PC-3 (cell line): ENCODE data around the gene DLG2. TPM values are rescaled to one million over a fixed set of nuclear protein-coding genes. Genes with fewer than 3 reads are reported as not detected.
A peak's percentile ranks its signal among the peaks of the same experiment; 100 is the strongest.

ENCODE experiments used
- ATAC-seq: fragments of 200-7000 bp; cut with Tn5 transposase; 2 replicates; pipeline ENCODE4 v1.9.1; 2020; ENCODE audit warnings: mild to moderate bottlenecking, moderate library complexity
- BruUV-seq: library from RNA; stranded (reverse); fragments of 400-500 nt; replicated peaks from 2 replicates; lab custom pipeline; 2021; lab: Mats Ljungman, UMichigan
- CTCF ChIA-PET: fragments of 300-600 bp; sonication (Branson Sonifier 250); formaldehyde crosslinking; loops from one replicate; lab custom pipeline; 2022; ENCODE audit warnings: antibody characterized with exemption; lab: Charles Lee
- POLR2A ChIA-PET: fragments of 300-600 bp; sonication (Branson Sonifier 250); formaldehyde crosslinking; loops from one replicate; lab custom pipeline; 2022; ENCODE audit warnings: antibody characterized with exemption; ENCODE audit not compliant: unreplicated experiment; lab: Charles Lee
- DNase-seq: peaks from one replicate; pipeline ENCODE4 v3.0.0-alpha.2; 2015
- H2AFZ ChIP-seq: fragments of 300-600 bp; sonication (generic); 2 replicates; pipeline ENCODE4 v1.6.0; 2016; ENCODE audit warnings: antibody characterized with exemption, low read length
- H3F3A ChIP-seq: fragments of 300-600 bp; sonication (generic); one replicate; pipeline ENCODE4 v1.6.0; 2017; ENCODE audit warnings: antibody characterized with exemption, low read length, control low read depth, mild to moderate bottlenecking; ENCODE audit not compliant: unreplicated experiment
- H3K27ac ChIP-seq: fragments of 300-600 bp; sonication (generic); 2 replicates; pipeline ENCODE4 v1.5.1; 2016; ENCODE audit warnings: mild to moderate bottlenecking, low read length
- H3K27me3 ChIP-seq: fragments of 300-600 bp; sonication (generic); 2 replicates; pipeline ENCODE4 v1.6.1; 2016; ENCODE audit warnings: low read length, mixed read lengths
- H3K36me3 ChIP-seq: fragments of 300-600 bp; sonication (generic); 2 replicates; pipeline ENCODE4 v1.6.1; 2016; ENCODE audit warnings: low read depth, mixed run types, low read length, mixed read lengths
- H3K4me1 ChIP-seq: fragments of 300-600 bp; sonication (generic); 2 replicates; pipeline ENCODE4 v1.5.1; 2016; ENCODE audit warnings: low read length; ENCODE audit not compliant: insufficient read depth
- H3K4me2 ChIP-seq: fragments of 300-600 bp; sonication (generic); 2 replicates; pipeline ENCODE4 v1.6.0; 2016; ENCODE audit warnings: low read length
- H3K4me3 ChIP-seq: fragments of 300-600 bp; sonication (generic); 2 replicates; pipeline ENCODE4 v1.5.1; 2016; ENCODE audit warnings: mild to moderate bottlenecking, low read length, mixed read lengths
- H3K79me2 ChIP-seq: fragments of 300-600 bp; sonication (generic); 2 replicates; pipeline ENCODE4 v1.6.1; 2017; ENCODE audit warnings: low read length, mixed read lengths
- H3K9ac ChIP-seq: fragments of 300-600 bp; sonication (generic); 2 replicates; pipeline ENCODE4 v1.6.0; 2016; ENCODE audit warnings: mild to moderate bottlenecking, low read length
- H3K9me2 ChIP-seq: fragments of 300-600 bp; sonication (generic); replicated peaks from 2 replicates; pipeline ENCODE4 v1.6.1; 2016; ENCODE audit warnings: mixed run types, low read length, mixed read lengths
- H3K9me3 ChIP-seq: fragments of 300-600 bp; sonication (generic); 2 replicates; pipeline ENCODE4 v1.6.1; 2016; ENCODE audit warnings: low read length, mixed read lengths
- H4K20me1 ChIP-seq: fragments of 300-600 bp; sonication (generic); 2 replicates; pipeline ENCODE4 v1.6.1; 2016; ENCODE audit warnings: low read length, mixed read lengths
- CTCF ChIP-seq: fragments of 300-600 bp; sonication (generic); conservative IDR thresholded peaks from 2 replicates; pipeline ENCODE4 v1.5.1; 2017; ENCODE audit warnings: antibody characterized with exemption, low read depth, mild to moderate bottlenecking, low read length
- EZH2 ChIP-seq: fragments of 300-600 bp; sonication (generic); IDR thresholded peaks from one replicate; pipeline ENCODE4 v1.6.1; 2017; ENCODE audit warnings: antibody characterized with exemption, mild to moderate bottlenecking, low read length; ENCODE audit not compliant: unreplicated experiment
- EZH2phosphoT487 ChIP-seq: fragments of 300-600 bp; sonication (generic); IDR thresholded peaks from 2 replicates; pipeline ENCODE4 v1.6.1; 2018; ENCODE audit warnings: mild to moderate bottlenecking, antibody characterized with exemption, low read length, borderline replicate concordance
- intact Hi-C: fragments of 100-400 bp; cut with micrococcal nuclease; formaldehyde crosslinking; loops from 2 replicates; pipeline ENCODE4 v1.9.0; 2023
- total RNA-seq: library from RNA; depleted of rRNA; stranded (reverse); fragments of >200 nt; gene quantifications from 2 replicates; pipeline ENCODE4 v1.2.3, GENCODE V29; 2014

The DLG2 gene
- total RNA-seq, 1 experiment from 2014 or later = 0.58 TPM

- Histone ChIP-seq H3K9ac (no peak overlapping the region), H3K27me3 (peaks cover 2% of the 10 kb centered on the region; the same call in 1 of the 2 replicates), H3K4me2 (no peak overlapping the region), H3K9me3 (no peaks in the 10 kb centered on the region), H3K4me3 (no peak overlapping the region), H3K27ac (no peak overlapping the region), H4K20me1 (no peaks in the 10 kb centered on the region), H3K9me2 (no peaks in the 10 kb centered on the region), H3K36me3 (no peaks in the 10 kb centered on the region), H3K4me1 (no peaks in the 10 kb centered on the region), H3K79me2 (no peaks in the 10 kb centered on the region), H2AFZ (no peak overlapping the region), H3F3A (no peaks in the 10 kb centered on the region)
- no TSS peak for BruUV-seq
- ATAC-seq (no peak), DNase-seq (peak; percentile 8)
- intact Hi-C loops = no loop called here
- CTCF ChIA-PET = no interaction called here
- no peak for TF ChIP-seq EZH2
- TF ChIP-seq CTCF = no peak
- TF ChIP-seq EZH2phosphoT487 = no peak
- POLR2A ChIA-PET = no interaction called here
These were observed 1014.5 kb downstream of the DLG2 start for GRCh38 chr11:84612645-84613044.

GRCh38 chr11:84608837-84609196, 1018.3 kb downstream of the DLG2 start:
- Histone ChIP-seq H3K79me2 (no peaks in the 10 kb centered on the region), H3K4me1 (no peaks in the 10 kb centered on the region), H3K27me3 (peaks cover 4% of the 10 kb centered on the region; the same call in 1 of the 2 replicates), H3K9me2 (no peaks in the 10 kb centered on the region), H3K4me2 (no peak overlapping the region), H3K27ac (no peak overlapping the region), H2AFZ (no peak overlapping the region), H3K36me3 (no peaks in the 10 kb centered on the region), H3K9ac (no peak overlapping the region), H4K20me1 (no peaks in the 10 kb centered on the region), H3K9me3 (no peaks in the 10 kb centered on the region), H3F3A (no peaks in the 10 kb centered on the region), H3K4me3 (no peak overlapping the region)
- TF ChIP-seq CTCF (no peak), EZH2 (no peak), EZH2phosphoT487 (no peak)
- intact Hi-C loops = no loop called here
- ATAC-seq = no peak
- no peak for DNase-seq
- POLR2A ChIA-PET = no interaction called here
- CTCF ChIA-PET = no interaction called here
- no TSS peak for BruUV-seq

GRCh38 chr11:84607975-84608836, 1018.9 kb downstream of the DLG2 start:
- Histone ChIP-seq H3F3A (no peaks in the 10 kb centered on the region), H3K9me2 (no peaks in the 10 kb centered on the region), H3K4me1 (no peaks in the 10 kb centered on the region), H3K27me3 (peaks cover 4% of the 10 kb centered on the region; the same call in 1 of the 2 replicates), H3K4me3 (no peak overlapping the region), H4K20me1 (no peaks in the 10 kb centered on the region), H3K9ac (no peak overlapping the region), H3K27ac (no peak overlapping the region), H3K79me2 (no peaks in the 10 kb centered on the region), H3K4me2 (no peak overlapping the region), H2AFZ (no peak overlapping the region), H3K36me3 (no peaks in the 10 kb centered on the region), H3K9me3 (no peaks in the 10 kb centered on the region)
- BruUV-seq = no TSS peak
- ChIA-PET CTCF (no interaction called here), POLR2A (no interaction called here)
- TF ChIP-seq CTCF = no peak
- TF ChIP-seq EZH2 = no peak
- TF ChIP-seq EZH2phosphoT487 = no peak
- intact Hi-C loops = no loop called here
- DNase-seq = no peak
- no peak for ATAC-seq
